ENCODE measurements around the gene FAM162A. TPM values are rescaled to one million over a fixed set of nuclear protein-coding genes. Genes with fewer than 3 reads are reported as not detected.
"Not testable (repeated sequence)": the region's sequence is repeated elsewhere in the genome, so short reads cannot be mapped to it uniquely, and the experiment has no call there.

The FAM162A gene
- total RNA-seq, 4 donors from 2014 or later: 16.8 to 34.6 (median 24.0) TPM

- DNase-seq (ENCODE audit: low spot score) (no peak), ATAC-seq (ENCODE audit: low FRiP score) (no peak)
- no peak for TF ChIP-seq CTCF (IDR thresholded peaks at IDR 0.05)
Measured at GRCh38 chr3:122362026-122362425, 22.0 kb upstream of the FAM162A start.

- DNase-seq (ENCODE audit: low spot score) (no peak), ATAC-seq (ENCODE audit: low FRiP score) (no peak)
- TF ChIP-seq CTCF (IDR thresholded peaks at IDR 0.05): no peak
Measured at GRCh38 chr3:122364490-122364889, 19.5 kb upstream of the FAM162A start.

GRCh38 chr3:122365073-122365472 lies 18.9 kb upstream of the FAM162A start:
- no peak for DNase-seq (ENCODE audit: low spot score)
- ATAC-seq (ENCODE audit: low FRiP score): no peak
- TF ChIP-seq CTCF (IDR thresholded peaks at IDR 0.05): no peak

GRCh38 chr3:122365582-122366378 lies 18.2 kb upstream of the FAM162A start:
- not testable (repeated sequence) for DNase-seq (ENCODE audit: low spot score); ATAC-seq (ENCODE audit: low FRiP score)

GRCh38 chr3:122366379-122366749 lies 17.6 kb upstream of the FAM162A start:
- ATAC-seq (ENCODE audit: low FRiP score) (no peak), DNase-seq (ENCODE audit: low spot score) (no peak)
- TF ChIP-seq CTCF (IDR thresholded peaks at IDR 0.05): no peak

- no peak for ATAC-seq (ENCODE audit: low FRiP score)
- no peak for TF ChIP-seq CTCF (IDR thresholded peaks at IDR 0.05)
- DNase-seq (ENCODE audit: low spot score): no peak
Measured at GRCh38 chr3:122374034-122374433, 9.9 kb upstream of the FAM162A start.

GRCh38 chr3:122377975-122378374 lies 6.0 kb upstream of the FAM162A start:
- TF ChIP-seq CTCF (IDR thresholded peaks at IDR 0.05): no peak
- no peak for DNase-seq (ENCODE audit: low spot score)
- no peak for ATAC-seq (ENCODE audit: low FRiP score)
